Choroid plexus epithelial cell (primary cell): ENCODE measurements around the gene B4GALNT1.
"Not testable (repeated sequence)": the region's sequence is repeated elsewhere in the genome, so short reads cannot be mapped to it uniquely, and the experiment has no call there.

Source experiments
- DNase-seq: peaks from one replicate; pipeline ENCODE4 v3.0.0-alpha.2; 2010; ENCODE audit warnings: low read depth
- H3K4me3 ChIP-seq: 2 replicates; pipeline ENCODE4 v1.5.1; 2011; ENCODE audit warnings: low read depth, mild to moderate bottlenecking, control low read depth, low read length, moderate library complexity
- TF ChIP-seq, protein P1 (sequence below): conservative IDR thresholded peaks from 2 replicates; pipeline ENCODE4 v1.5.1; 2011; ENCODE audit warnings: low read depth, mild to moderate bottlenecking, control low read depth, inconsistent platforms, low read length, moderate library complexity

Gene B4GALNT1

DNA sequence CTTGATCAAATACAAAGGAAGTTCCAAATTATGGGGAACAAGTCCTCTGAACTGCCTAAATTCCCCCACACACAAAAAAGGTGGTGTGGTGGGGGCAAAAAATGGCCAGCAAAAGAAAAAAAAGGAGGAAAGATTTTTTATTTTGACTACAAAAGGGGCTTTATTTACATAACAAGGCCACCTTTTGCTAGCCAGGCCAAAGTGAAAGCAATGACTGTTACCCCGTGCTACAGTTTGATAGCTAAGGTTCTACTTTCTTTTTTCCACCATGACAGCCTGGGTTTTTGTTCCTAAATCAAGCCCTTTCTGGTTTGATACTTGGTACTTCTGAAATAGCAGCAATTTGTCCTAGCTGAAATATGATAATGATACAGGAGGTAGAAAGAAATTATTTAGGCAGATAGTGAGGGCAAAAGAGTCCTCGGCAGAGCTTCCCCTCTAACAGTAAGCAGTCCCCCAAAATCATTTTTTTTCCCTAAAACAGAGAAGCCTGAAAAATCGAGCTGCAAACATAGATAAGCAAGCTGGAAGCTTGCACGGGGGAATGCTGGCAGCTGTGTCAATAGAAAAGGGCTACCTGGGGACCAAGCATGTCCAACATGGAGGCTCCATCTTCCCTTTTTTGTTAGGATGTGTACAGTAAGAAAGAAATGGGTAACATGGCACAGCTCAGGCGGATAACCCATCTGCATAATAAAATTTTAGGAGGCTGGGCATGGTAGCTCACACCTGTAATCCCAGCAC is 8.9 kb upstream of the B4GALNT1 start:
- no peak for DNase-seq
- TF ChIP-seq, protein P1, sequence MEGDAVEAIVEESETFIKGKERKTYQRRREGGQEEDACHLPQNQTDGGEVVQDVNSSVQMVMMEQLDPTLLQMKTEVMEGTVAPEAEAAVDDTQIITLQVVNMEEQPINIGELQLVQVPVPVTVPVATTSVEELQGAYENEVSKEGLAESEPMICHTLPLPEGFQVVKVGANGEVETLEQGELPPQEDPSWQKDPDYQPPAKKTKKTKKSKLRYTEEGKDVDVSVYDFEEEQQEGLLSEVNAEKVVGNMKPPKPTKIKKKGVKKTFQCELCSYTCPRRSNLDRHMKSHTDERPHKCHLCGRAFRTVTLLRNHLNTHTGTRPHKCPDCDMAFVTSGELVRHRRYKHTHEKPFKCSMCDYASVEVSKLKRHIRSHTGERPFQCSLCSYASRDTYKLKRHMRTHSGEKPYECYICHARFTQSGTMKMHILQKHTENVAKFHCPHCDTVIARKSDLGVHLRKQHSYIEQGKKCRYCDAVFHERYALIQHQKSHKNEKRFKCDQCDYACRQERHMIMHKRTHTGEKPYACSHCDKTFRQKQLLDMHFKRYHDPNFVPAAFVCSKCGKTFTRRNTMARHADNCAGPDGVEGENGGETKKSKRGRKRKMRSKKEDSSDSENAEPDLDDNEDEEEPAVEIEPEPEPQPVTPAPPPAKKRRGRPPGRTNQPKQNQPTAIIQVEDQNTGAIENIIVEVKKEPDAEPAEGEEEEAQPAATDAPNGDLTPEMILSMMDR = no peak
- no peak overlapping the region for H3K4me3 ChIP-seq

DNA sequence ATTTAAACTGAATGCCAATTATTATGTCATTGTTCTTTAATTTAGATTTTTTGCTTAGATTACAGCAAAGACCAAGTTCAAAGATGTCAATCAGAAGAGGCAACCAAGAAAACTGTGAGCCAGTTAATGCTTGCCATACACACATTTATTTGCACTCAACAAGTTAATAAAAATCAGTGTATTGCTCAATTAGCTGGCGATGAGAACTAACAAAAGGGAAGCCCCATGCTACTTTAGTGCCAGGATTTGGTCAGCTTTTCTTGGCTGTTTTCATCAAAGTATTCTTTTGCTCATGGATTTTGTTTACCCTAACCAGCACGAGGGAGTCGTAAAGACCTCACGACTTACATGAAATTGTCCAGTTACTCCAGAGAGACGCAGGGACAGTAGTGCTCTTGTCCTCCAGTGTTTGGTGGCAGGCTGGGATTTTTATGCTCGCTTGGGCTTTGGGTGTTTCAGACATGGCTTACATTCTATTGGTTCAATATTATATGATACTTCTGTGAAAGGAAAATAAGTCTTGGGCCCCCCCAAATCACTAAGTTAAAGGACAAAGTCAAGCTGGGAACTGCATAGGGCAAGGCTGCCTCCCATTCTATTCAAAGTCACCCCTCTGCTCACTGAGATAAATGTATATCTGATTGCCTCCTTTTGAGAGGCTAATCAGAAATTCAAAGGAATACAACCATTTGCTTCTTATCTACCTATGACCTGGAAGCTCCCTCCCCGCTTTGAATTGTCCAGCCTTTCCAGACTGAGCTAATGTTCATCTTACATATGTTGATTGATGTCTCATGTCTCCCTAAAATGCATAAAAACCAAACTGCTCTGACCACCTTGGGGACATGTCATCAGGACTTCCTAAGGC is 7.4 kb upstream of the B4GALNT1 start:
- TF ChIP-seq, protein P1 = no peak
- no peak for DNase-seq

DNA sequence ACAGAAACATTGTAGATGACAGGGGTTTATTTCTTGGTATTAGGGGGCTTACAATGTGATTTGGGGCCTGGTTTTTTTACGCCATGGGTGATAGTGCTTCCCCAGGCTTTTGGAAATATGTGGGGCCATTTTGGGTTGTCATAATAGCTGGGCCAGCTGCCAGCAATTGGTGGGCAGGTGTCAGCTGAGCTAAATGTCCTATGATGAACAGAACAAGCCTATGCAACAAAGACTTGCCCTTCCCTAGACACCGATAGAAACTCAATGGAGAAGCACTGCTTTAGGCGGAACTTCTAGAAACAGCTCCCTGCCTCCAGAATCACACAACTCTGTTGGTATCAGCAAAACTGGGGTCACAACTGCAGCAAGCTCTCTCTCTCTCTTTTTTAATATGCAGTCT is 5.1 kb upstream of the B4GALNT1 start:
- TF ChIP-seq, protein P1 = no peak
- no peak overlapping the region for H3K4me3 ChIP-seq
- no peak for DNase-seq

More for the DNA sequence above, 7.4 kb upstream of the B4GALNT1 start:
- no peak overlapping the region for H3K4me3 ChIP-seq

DNA sequence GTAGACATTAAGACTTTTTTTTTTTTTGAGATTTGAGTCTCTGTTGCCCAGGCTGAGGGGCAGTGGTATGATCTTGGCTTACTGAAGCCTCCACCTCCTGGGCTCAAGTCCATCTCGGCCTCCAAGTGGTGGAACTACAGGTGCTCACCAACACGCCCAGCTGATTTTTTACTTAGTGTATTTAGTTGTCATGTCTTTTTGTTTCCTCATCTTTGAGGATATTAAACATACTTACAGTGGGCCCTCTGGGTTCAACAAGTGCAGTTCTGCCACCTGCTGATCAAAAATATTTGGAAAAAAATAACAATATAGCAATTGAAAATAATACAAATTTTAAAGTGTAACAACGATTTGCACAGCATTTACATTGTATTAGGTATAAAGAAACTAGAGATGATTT is 4.4 kb upstream of the B4GALNT1 start:
- DNase-seq = no peak
- TF ChIP-seq, protein P1 = peak; percentile 10
- H3K4me3 ChIP-seq = no peak overlapping the region

DNA sequence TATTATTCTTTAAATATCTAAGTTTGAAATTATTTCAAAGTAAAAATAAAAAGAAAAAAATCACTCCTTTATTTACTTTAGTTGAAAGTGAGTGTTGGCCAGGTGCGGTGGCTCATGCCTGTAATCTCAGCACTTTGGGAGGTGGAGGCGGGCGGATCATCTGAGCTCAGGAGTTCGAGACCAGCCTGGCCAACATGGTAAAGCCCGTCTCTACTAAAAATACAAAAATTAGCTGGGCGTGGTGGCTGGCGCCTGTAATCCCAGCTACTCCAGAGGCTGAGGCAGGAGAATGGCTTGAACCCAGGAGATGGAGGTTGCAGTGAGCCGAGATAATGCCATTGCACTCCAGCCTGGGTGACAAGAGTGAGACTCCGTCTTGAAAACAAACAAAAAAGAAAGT is 3.7 kb upstream of the B4GALNT1 start:
- not testable (repeated sequence) for H3K4me3 ChIP-seq, DNase-seq

DNA sequence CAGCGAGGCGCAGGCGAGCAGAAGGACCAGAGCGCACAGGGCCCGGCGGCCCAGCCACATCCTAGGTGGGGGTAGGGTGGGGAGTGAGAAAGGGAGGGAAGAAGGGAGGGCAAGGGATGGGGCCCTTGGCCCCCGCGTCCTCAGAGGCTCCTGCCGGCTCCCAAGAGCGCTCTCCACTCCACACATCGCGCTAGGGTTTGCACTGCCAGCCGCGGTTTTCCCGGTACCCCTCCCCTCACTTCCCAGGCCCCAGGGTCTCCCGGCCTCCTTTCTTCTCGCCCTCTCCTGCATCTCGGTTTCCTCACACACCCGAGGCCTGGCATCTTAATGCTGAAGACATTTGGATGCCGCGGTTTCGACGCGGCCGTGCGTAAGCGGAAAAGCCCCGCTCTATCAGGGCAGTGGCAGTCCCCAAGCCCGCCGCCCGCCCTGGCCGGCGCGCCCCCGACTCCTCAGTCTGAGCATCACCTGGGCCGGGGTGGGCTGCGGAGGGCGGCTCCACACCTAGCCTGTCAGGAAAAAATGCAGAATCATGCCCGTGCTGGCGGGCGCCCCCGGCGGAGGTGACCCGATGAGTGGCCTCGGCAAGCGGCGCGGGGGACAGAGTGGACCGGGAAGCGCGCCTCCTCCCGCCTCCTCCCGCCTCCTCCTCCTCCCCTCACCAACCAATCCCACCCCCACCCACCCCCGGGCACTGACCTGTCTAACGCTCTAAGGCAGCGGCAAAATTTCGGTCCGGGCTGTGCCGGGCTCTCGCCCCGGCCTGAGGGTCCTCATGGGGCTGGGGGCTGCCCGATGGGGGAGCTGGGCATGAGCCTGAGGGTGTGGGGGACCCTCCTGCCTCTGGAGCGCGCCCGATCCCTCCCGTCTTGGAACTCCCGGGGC is 686 bp downstream of the B4GALNT1 start:
- no peak for DNase-seq
- TF ChIP-seq, protein P1 = no peak
- peak overlapping the region; percentile 47 for H3K4me3 ChIP-seq
